Activated CD4-positive, alpha-beta T cell treated with anti-CD3 and anti-CD28 coated beads, Interleukin-2, Interleukin-6, amounts not matched to agents 100 ng/mL and 50 ng/mL, durations not matched to agents 16 hours and 8 hours (primary cell): Measurements from ENCODE around the gene HOXA1.

ENCODE experiments used
- DNase-seq: peaks from one replicate; pipeline ENCODE4 v3.0.0-alpha.2; 2020

Gene HOXA1

GRCh38 chr7:27131390-27131819, 35.6 kb upstream of the HOXA1 start:
- no peak for DNase-seq

DNA sequence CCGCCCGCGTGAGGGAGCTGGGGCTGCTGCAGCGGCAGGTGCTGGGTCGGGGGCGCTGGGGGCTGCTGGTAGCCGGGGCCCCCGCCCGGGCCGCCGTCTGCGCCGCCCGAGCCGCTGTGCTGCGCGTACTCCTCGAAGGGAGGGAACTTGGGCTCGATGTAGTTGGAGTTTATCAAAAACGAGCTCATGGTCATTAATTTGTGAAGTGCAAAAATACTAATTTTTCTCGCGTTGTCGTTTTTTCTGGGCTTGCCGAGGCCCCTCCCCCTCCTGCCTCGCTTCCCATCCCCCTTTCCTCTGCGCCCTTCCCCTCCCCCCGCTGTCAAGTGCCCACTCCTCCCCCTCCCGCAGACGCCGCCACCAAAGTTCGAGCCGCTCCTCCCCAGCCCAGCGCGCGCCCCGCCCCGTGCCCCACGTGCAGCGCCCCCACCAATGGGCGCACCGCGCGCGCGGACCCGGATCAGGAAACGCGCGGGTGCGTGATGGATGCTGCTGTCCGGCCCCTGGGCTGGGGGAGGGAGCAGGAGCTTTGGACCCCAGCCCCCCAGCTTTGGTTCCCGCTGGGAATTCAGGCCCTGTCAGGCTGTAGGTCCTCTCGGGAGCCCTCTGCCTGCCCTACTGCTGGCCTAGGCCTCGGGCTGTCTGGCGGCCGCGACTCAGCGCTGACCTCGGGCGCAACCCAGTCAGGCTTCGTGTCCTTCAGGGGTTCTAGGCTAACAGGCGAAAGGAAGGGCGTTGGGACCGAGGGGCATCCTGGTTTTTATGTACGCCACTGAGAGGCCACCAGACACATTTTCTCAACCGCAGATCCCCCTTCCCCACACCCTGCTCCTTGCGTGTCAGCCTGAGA, 35.0 kb upstream of the HOXA1 start, which contains the start of gene HOXA4:
Gene HOXA4 (minus strand): TSS at position 218 of the 850 bp plus-strand sequence. CDS start 24 bp downstream, at position 194.
- peak; percentile 78 for DNase-seq

GRCh38 chr7:27129729-27130539, 34.1 kb upstream of the HOXA1 start:
- DNase-seq: no peak

- no peak for DNase-seq
These were observed 33.3 kb upstream of the HOXA1 start for GRCh38 chr7:27128776-27129728.

- DNase-seq: no peak
These were observed 32.2 kb upstream of the HOXA1 start for GRCh38 chr7:27128034-27128433.

GRCh38 chr7:27126596-27127327, 31.0 kb upstream of the HOXA1 start:
- no peak for DNase-seq

DNA sequence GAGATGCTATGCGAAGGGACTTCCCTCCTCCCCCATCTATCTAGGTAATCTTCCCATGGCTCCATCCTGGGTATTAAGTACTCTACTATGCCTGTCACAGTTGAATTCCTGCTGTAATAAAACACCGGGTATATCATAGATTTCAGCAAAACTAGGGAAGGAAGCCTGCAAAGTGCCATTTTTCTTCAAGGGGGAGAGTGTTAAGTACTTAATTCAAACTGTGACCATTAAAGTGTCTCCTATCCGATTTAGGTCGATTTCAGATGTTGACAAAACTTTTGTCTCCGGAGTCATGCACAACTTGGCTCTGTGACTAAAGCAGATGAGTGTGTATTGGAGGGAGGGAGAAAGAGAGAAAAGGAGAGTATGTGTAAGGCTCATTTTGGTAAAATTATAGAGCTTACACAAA, 30.2 kb upstream of the HOXA1 start:
- no peak for DNase-seq

GRCh38 chr7:27124902-27125689, 29.3 kb upstream of the HOXA1 start:
- no peak for DNase-seq

- DNase-seq: no peak
These were observed 28.5 kb upstream of the HOXA1 start for GRCh38 chr7:27124096-27124901.

DNA sequence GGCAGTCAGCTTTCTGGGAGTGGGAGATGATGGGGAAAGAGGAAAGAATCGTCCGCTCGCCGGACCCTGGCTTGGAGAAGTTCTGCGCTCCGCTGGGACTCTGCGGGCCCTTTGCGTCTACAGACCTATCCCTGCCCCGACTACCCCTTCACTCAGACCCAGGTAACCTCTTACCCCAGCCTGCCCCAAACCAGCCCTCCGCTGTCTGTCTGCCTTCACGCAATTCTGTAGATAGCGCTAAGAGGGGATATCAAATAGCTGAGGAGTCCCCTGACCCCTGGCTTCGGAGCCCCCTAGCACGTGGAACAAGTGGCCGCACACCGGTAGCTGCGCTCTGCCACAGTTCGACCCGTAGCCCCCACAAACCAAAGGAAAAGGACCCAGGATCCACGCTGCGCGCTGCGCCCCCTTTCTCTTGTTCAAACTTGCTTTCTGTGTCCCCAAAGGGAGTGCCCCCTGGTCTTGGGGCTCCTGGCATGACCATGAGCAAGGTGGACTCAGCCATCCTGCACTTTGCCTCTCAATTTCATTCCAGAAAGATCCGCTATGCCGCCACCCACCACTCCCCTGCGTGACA, 27.8 kb upstream of the HOXA1 start:
- no peak for DNase-seq

DNA sequence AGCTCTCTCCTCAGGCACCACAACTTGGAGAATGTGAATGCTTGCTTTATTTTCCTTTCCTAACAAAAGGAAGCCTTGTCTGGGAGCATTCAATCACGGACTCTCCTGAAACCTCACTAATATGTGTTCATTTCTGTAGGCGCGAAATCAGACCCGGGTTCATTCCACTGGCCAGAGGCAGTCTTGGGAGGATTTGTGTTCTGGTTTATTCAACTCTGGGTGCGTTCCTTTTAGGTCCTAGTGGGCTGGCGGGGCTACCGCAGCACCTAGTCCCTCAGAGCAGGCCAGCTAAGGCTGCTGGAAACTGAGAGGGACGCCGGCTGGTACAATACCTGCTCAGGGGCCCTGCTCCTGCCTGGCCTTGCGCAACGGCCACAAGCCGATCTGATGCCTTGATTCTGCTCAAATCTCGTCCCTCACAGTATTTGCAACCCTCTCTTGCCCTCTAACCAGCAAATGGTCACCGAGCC, 27.2 kb upstream of the HOXA1 start:
- no peak for DNase-seq

DNA sequence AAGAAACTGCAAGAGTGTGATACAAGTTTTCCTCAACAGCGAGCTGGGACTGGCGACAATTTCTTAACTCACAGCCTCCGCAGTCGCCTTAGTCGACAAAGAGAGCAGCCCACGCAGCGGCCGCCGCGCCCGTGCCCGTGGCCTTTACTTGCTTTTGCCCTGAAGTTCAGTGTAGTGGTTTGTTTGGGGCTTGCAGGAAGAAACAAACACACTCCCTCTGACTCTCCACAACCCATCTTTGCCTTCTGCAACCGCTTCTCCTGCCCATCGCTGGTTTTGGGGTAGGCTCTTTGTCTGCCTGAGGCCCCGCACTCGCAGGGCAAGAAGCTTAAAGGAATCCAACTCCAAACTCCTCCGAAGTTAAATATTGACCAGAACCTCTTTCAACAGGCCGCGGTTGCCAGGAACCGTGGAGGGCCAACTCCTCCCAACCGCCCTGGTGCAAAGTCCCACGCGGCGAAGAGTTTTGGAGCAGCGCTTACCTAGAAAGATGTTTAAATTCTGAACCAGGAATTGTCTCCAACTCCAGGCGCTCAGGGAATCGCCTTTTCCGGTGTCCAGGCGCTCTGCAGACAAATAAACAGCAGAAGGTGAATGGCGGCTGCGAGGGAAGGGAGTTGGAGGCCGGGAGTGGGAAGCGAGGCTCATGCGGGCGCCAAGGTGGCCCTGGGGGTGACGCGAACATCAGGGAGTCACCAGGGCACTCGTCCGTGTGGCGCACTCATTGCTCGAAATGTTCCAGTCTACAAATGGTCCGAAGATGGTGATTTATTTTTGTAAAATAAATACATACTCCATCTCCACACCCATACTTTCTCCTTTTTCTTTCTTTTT, 26.5 kb upstream of the HOXA1 start:
- DNase-seq: no peak

DNA sequence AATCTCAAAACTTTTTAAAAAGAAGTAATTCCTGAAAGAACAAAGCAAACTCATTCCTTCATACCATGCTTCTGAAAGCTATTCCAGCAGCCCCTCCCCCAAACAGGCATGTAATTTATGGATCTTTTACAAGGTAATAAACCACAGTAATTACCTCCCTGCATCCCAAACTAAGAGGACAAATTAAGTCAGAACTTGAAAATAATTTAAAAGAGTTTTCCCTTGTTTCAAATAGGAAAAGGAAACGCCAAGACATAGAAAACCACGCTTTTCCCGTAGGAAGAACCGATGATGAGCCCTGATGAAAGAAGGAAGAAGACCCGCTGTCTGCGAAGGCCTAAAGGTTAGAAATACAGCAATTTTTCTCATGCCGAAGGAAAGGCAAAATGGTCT, 25.9 kb upstream of the HOXA1 start:
- DNase-seq: no peak

GRCh38 chr7:27119412-27119911, 23.7 kb upstream of the HOXA1 start:
- DNase-seq: no peak

DNA sequence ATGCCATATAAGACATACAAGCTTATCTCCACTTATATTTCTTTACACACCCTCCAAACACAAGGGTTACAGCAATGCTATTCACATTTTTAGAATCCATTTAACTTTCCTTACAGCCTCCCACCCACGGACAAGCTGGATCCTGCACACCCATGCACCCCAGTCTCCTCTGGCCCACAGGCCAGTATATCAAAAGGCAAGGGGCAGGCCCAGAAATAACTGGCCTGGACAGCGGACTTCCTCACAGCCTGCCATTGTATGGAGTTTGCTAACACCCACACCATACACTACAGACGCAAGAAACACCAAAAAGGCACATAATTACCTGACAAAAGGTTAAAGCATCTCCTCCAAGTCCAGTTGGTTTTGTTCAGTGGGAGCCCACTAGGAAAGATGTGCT, 22.8 kb upstream of the HOXA1 start:
- no peak for DNase-seq

DNA sequence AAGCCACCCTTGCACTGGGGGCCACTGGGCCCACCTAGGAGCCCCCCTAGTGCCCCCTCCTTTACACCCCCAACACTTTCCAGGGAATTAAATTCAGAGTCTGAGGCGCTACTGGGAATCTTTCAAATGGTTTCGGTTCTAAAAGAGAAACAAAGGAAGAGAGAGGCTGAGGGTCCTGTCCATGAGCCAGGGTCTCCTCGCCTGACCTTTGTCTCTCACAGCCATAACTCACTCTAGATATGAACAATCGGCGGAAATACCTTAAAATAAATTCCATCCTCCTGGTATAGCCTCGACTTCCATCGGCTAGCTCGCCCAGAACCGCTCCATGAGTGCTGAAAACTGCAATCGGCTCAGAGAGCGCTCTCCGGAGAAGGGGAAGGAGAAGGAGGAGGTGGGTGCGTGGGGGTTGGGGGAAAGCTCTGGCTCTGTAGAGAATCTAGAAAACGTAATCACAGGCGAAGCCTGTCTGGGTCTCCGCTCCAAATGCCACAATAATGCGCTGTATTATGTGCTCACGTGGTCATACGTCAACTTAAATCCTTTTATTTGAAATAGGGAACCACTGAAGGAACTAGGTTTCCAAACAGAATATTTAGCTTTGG, 22.2 kb upstream of the HOXA1 start:
- DNase-seq: no peak

GRCh38 chr7:27116962-27117886, 21.4 kb upstream of the HOXA1 start:
- no peak for DNase-seq
